H54 (cell line): ENCODE data around the gene NOVA1.
"Not testable (repeated sequence)": the region's sequence is repeated elsewhere in the genome, so short reads cannot be mapped to it uniquely, and the experiment has no call there.

ENCODE experiments used
- DNase-seq: peaks from one replicate; pipeline ENCODE4 v3.0.0; 2011; ENCODE audit warnings: low spot score, mixed read lengths; ENCODE audit not compliant: insufficient read length
- FAIRE-seq: peaks from 3 replicates; lab custom pipeline; 2011; peaks lifted over from hg19 to GRCh38; lab: Jason Lieb, UNC
- POLR2A ChIP-seq: IDR thresholded peaks from 2 replicates; pipeline ENCODE4 v1.6.1; 2011; ENCODE audit warnings: low read depth, mild to moderate bottlenecking, low read length

The NOVA1 gene

GRCh38 chr14:26597589-26598080, at the start of gene NOVA1:
Gene NOVA1 (minus strand): TSS chr14:26598033. CDS start chr14:26597436, 597 bp downstream.
- FAIRE-seq (no peak), DNase-seq (no peak)
- no peak for TF ChIP-seq POLR2A

GRCh38 chr14:26645057-26645456, 47.2 kb upstream of the NOVA1 start:
- not testable (repeated sequence) for FAIRE-seq, DNase-seq

- no peak for TF ChIP-seq POLR2A
- DNase-seq (no peak), FAIRE-seq (no peak)
Measured at GRCh38 chr14:26636561-26636960, 38.7 kb upstream of the NOVA1 start.

GRCh38 chr14:26634946-26635345, 37.1 kb upstream of the NOVA1 start:
- not testable (repeated sequence) for FAIRE-seq, DNase-seq

- FAIRE-seq (no peak), DNase-seq (no peak)
- TF ChIP-seq POLR2A = no peak
Measured at GRCh38 chr14:26626256-26626655, 28.4 kb upstream of the NOVA1 start.

GRCh38 chr14:26622611-26623010, 24.8 kb upstream of the NOVA1 start:
- FAIRE-seq = no peak
- DNase-seq = no peak
- no peak for TF ChIP-seq POLR2A

GRCh38 chr14:26621807-26622560, 24.2 kb upstream of the NOVA1 start:
- DNase-seq = no peak
- no peak for FAIRE-seq
- no peak for TF ChIP-seq POLR2A

GRCh38 chr14:26621364-26621763, 23.5 kb upstream of the NOVA1 start:
- no peak for FAIRE-seq
- DNase-seq = no peak
- TF ChIP-seq POLR2A = no peak

- no peak for TF ChIP-seq POLR2A
- DNase-seq (no peak), FAIRE-seq (no peak)
Measured at GRCh38 chr14:26611259-26611658, 13.4 kb upstream of the NOVA1 start.

GRCh38 chr14:26606729-26607312, 9.0 kb upstream of the NOVA1 start:
- FAIRE-seq (no peak), DNase-seq (no peak)
- TF ChIP-seq POLR2A = no peak

GRCh38 chr14:26605602-26606001, 7.8 kb upstream of the NOVA1 start:
- FAIRE-seq (no peak), DNase-seq (no peak)
- no peak for TF ChIP-seq POLR2A

- FAIRE-seq (no peak), DNase-seq (no peak)
- TF ChIP-seq POLR2A = no peak
Measured at GRCh38 chr14:26602902-26603301, 5.1 kb upstream of the NOVA1 start.

- DNase-seq (no peak), FAIRE-seq (no peak)
- no peak for TF ChIP-seq POLR2A
Measured at GRCh38 chr14:26601856-26602255, 4.0 kb upstream of the NOVA1 start.

GRCh38 chr14:26599291-26599690, 1.5 kb upstream of the NOVA1 start:
- no peak for FAIRE-seq
- TF ChIP-seq POLR2A = no peak

GRCh38 chr14:26598672-26599131, 869 bp upstream of the NOVA1 start:
- DNase-seq (no peak), FAIRE-seq (no peak)
- no peak for TF ChIP-seq POLR2A

More at GRCh38 chr14:26599291-26599690, 1.5 kb upstream of the NOVA1 start:
- no peak for DNase-seq
